Iris pigment epithelial cell (primary cell): ENCODE results near the gene KCNQ1.
"Not testable (repeated sequence)": the region's sequence is repeated elsewhere in the genome, so short reads cannot be mapped to it uniquely, and the experiment has no call there.

ENCODE experiments used
- DNase-seq: peaks from one replicate; pipeline ENCODE4 v3.0.0-alpha.2; 2011; ENCODE audit warnings: low read depth

The KCNQ1 gene

DNA sequence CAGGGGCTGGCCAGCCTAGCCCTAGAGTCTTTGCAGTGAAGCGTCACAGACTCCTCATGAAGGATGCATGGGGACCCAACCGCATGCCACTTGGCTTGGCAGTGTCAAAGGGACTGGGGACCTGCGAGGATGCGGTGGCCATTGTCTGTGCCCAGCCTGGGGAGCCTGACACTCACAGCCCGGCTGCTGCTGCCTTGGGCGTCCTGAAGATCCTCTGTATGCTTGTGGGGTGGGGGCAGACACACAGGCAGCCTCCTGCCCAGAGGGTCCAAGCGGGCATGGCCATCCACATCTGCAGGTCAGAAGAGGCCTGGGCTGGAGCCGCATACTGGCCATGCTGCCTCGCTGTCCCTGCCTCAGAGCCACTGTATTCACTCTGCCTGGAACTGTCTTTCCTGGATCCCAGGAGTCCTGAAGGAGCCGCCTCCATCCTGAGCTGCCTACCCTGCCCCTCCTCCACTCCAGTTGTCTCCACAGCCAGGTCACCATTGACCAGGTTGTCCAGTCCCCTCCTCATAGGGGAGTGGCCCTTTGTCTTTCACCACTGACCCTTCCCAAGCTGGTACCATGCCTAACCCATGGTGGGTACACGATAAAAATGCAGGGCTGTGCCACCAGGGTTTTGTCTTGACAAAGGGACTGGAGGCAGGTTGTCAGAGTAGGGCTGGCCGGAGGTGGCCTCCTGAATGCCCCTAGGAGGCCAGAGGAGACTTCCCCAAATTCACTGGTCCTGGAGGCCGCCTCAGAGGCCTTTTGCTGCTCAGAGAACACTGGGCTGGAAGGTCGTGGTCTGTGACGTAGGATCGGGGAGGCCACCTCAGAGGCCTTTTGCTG, 148.0 kb downstream of the KCNQ1 start:
- DNase-seq = no peak

DNA sequence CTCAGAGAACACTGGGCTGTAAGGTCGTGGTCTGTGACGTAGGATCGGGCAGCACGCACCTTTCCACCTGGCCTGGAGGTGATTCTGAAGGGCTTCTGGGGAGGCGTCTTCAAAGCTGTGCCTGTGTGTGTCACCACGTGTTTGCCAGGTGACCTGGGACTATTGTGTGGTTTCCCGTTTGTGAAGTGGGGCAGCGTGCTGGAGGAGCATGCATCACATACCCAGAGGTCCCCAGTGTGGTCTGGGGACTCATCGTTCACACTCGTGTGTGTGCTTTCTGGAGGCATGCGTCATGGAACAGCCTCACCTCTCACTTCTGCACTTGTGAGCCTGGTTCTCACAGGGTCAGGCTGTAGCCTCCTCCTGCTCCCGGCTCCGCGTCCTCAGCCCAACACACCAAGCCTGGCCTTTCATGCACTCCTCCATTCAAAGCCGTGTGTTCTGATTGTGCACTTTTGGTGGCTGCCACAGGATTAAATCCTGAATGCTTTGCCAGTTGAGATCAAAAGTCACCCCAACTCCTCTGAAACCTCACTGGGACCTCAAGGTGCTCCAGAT, 148.7 kb downstream of the KCNQ1 start:
- no peak for DNase-seq

DNA sequence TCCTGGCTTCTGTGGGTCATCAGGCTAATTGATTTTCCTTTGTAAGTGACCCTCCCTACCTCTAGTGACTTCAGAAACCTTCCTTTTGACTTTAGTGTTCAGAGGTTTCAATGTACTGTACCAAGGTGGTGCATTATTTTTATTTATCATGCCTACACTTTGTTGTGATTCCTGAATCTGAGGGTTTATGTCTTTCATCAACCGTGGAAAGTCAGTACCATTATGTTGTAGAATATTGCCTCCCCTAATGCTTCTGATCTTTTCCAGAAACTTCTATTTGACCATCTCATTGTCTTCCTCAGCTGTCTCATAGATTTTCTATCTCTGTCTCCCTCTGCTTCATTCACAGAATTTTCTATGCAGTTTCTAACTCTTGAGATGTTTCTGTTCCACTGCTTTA, 149.5 kb downstream of the KCNQ1 start:
- no peak for DNase-seq

DNA sequence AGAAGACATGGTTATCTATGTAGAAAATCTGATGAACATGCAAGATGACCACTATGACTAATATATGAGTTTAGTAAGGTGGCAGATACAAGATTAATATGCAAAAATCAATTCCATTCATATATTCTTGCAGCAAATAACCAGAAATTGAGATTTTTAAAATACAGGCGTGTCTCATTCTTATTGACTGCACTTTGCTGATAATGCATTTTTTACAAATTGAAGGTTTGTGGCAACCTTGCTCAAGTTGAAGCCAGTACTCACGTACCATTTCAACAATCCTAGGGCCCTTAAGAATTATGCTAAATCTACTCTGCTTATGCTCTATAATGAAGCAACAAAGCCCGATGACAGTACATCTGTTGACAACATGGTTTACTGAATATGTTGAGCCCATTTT, 150.4 kb downstream of the KCNQ1 start:
- DNase-seq = no peak

DNA sequence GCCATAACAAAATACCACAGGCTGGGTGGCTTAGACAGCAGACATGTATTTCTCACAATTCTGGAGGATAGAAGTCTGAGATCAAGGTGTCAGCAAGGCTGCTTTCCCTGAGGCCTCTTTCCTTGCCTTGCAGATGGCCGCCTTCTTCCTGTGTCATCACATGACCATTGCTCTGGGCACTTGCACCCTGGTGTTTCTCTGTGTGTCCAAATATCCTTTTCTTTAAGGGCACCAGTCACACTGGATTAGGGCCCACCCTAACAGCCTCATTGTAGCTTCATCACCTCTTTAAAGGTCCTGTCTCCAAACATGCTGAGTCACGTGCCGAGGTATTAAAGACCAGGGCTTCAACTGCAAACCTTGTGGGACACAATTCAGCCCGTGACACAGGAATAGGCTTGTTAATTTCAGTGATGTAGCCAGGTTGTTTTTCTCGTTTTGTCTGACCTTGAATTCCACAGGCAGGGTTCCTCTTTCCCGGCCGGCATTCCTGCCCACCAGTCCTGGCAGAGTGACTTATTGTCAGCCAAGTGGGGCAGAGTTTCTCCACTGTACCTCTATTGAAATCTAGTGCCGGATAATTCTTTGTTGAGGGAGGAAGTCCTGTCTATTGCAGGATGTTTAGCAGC, 154.9 kb downstream of the KCNQ1 start:
- DNase-seq = no peak

DNA sequence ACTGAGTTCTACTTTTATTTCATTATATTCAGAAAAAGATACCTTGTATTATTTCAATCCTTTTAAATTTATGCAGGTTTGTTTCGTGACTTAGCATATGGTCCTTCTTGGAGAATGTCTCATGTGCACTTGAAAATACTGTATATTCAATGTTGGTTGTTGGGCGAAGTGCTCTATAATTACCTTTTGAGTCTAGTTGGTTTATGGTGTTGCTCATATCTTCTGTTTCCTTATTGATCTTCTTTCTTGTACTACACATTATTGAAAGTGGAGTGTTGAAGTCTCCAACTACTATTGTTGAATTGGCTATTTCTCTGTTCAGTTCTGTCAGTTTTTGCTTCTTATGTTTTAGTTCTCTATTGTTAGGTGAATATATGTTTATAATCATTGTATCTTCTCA, 164.5 kb downstream of the KCNQ1 start:
- no peak for DNase-seq

DNA sequence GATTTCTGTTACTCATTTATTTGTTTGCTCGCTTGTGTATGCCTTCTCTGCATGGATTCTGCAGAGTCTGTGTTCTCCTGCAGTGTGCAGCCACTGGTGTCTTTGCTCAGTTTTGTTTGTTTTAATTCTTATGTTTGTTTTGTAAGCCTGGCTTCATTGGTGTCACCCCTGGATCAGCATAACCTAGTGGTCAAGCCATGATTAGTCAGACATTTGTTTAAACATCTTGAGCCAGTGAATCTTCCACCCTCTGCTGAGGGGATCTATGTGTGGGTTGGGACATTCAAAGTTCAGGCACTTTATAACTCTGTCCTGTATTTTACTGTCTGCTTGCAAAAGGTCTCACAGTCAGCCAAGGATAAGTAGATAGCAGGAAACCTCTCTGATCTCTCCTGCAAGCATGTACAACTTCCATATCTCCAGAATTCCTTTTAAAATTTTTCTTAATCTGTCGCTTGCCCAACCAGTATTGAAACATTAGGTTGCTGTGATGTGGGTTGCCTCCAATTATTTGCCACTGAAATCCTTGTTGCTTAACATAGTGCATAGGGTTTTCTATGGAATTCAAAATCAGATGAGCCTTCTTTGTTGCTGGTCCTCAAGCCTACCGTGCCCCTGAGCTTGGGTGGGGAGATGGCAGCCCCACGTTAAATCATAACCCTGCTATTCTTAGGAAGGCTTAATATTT, 168.2 kb downstream of the KCNQ1 start:
- DNase-seq = peak; percentile 2

DNA sequence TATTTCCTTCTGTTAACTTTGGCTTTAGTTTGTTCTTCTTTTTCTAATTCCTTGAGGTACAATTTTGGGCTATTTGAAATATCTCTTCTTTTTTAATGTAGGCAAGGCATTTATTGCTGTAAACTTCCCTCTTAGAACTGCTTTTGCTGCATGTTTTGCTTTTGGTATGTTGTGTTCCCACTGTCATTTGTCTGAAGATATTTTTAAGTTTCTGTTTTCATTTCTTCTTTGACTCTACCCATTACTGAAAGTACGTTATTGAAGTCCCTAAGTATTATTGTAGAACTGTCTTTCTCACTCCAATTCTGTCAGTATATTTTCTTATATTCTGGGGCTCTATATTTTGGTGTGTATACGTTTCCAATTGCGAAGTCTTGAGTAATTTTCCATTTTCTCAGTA, 177.1 kb downstream of the KCNQ1 start:
- DNase-seq = no peak

DNA sequence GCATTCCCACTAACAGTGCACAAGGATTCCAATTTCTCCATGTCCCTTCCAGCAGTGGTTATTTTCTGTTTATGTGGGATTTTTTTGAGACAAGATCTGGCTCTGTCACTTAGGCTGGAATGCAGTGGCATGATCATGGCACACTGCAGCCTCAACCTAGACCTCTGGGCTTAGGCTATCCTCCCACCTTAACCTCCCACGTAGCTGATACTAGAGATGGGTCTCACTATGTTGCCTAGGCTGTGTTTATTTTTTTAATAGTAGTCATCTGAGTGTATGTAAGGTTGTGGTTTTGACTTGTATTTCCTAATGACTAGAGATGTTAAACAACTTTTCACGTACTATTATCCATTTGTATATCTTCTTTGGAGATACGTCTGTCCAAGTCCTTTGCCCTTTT, 180.4 kb downstream of the KCNQ1 start:
- no peak for DNase-seq

DNA sequence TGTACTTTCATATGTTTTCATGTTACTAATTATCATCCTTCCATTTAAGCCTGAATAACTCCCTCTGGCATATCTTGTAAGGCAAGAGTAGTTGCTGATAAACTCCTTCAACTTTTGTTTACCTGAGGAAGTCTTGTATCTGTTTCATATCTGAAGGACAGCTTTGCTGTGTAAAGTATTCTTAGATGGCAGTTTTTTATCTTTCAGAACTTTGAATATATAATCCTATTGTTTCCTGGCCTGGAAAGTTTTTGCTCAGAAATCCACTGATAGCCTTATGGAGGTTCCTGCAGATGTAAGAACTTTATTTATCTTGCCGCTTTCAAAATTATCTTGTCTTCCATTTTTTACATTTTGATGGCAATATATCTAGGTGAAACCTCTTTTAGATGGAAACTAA, 185.9 kb downstream of the KCNQ1 start:
- DNase-seq = no peak

DNA sequence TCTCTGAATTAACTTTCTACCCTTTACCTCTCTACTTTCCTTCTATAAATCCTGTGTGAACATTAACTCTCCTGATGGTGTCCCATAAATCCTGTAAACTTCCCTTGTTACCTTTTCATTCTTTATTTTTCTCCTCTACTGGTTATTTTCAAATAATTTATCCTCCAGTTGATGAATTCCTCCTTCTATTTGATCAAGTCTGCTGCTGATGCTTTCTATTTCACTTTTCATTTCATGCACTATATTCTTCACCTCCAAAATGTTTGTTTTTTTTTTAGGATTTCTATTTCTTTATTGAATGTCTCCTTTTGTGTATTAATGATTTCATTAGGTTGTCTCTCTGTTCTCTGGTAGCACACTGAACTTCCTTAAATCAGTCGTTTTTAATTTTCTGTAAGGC, 186.4 kb downstream of the KCNQ1 start:
- no peak for DNase-seq

DNA sequence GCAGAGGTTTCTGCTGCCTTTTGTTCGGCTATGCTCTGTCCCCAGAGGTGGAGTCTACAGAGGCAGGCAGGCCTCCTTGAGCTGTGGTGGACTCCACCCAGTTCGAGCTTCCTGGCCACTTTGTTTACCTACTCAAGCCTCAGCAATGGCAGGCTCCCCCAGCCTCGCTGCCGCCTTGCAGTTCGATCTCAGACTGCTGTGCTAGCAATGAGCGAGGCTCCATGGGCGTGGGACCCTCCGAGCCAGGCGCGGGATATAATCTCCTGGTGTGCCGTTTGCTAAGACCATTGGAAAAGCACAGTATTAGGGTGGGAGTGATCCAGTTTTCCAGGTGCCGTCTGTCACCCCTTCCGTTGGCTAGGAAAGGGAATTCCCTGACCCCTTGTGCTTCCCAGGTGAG, 195.0 kb downstream of the KCNQ1 start:
- not testable (repeated sequence) for DNase-seq

DNA sequence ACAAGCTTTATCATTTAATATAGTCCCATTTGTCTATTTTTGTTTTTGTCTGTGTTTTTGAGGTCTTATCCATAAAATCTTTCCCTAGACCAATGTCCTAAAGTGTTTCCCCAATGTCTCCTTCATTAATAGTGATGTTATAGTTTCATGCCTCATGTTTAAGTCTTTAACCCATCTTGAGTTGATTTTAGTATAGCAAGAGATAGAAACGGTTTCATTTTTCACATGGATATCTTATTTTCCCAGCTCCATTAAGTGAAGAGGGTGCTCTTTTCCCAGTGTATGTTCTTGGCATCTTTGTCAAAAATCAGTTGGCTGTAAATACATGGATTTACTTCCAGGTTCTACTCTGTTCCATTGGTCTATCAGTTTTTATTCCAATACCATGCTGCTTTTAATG, 196.8 kb downstream of the KCNQ1 start:
- no peak for DNase-seq

DNA sequence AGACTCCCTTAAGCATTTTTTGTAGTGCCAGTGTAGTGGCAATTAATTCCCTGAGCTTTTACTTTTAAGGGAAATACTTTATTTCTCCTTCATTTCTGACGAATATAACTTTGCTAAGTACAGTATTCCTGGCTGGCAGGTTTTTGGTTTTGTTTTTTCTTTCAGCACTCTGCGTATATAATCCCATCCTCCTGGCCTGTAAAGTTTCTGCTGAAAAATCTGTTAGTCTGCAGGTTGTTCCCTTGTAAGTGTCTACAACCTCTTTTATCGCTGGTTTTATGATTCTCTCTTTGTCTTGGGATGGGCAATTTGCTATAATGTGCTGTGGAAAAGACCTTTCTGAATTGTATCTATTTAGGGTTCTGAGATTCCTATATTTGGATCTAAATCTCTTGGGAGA, 198.9 kb downstream of the KCNQ1 start:
- DNase-seq = no peak

DNA sequence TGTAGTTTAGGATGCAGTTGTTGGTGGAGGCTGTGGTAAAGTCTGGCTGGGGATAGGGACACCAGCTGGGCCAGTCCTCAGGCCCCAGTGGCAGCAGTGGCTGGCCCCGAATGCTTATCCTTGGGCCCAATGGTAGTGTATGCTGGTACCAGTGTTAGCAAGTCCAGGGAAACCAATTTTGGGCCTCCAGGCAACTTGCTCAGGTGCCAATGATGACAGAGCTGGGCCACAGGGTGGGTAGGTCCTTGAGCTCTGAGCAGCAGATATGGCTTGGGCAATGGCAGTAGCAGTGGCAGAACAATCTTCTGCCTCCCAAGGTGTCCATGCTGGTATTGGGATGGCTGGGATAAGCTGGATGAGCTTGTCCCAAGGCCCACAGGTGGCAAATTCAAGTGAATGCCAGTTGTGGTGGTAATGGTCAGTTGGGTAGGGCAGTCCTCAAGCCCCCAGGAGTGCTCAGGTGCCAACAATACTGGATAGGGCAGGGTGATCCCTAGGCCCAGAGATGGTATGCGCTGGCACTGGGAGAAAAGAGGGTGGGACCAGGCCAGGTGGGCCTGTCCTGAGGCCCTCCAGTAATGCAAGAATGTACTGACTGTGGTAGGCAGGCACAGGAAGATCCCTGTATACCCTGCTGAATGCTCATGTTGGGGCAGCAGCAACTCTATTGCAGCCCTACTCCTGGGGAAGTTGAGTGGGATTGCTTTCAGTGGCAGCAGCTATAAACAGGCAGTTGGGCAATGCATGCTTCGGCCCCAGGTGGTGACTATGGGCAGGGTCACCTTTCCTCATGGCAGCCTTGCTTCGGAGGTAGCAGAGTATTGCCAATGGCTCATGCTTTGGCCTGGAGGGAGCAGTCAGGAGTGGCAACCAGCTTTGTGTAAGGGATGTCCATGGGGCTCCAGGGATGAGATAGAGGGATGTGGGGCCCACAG, 200.3 kb downstream of the KCNQ1 start:
- no peak for DNase-seq

DNA sequence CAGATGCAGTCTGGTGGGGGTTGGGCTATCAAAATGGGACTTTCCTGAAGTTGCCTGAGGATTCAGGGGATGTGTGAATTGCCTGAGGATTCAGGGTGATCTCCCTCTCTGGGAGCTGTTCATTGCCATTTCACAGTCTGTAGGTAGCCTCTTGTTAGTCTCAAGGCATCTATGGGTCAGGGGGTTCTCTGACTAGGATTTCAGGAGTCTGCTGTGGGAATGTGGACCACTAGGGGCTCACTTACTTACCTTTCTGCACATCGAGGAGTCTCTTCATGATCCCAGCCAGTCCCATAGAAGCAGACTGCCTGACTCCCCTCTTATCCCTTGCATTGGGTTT, 200.9 kb downstream of the KCNQ1 start:
- DNase-seq = no peak

DNA sequence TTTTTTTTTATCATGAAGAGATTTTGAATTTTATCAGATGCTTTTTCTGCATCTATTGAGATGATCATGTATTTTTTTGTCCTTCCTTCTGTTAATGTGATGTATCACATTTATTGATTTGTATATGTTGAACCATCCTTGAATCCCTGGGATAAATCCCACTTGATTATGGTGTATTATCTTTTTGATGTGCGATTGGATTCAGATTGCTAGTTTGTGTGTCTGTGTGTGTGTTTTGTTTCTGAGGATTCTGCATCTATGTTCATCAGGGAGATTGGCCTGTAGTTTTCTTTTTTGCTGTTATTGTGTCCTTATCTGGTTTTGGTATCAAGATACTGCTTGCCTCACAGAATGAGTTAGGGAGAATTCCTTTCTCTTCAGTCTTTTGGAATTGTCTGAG, 202.4 kb downstream of the KCNQ1 start:
- DNase-seq = no peak

DNA sequence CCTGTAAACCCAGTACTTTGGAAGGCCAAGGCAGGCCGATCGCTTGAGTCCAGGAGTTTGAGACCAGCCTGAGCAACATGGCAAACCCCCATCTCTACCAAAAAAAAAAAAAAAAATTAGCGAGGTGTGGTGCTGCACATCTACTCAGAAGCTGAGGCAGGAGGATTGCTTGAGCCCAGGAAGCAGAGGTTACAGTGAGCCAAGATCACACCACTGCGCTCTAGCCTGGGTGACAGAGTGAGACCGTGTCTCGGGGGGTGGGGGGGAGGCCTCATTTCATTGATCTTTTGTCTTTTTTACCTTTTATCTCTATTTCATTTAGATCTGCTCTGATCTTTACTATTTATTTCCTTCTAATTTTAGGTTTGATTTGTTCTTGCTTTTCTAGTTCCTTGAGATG, 203.1 kb downstream of the KCNQ1 start:
- no peak for DNase-seq

DNA sequence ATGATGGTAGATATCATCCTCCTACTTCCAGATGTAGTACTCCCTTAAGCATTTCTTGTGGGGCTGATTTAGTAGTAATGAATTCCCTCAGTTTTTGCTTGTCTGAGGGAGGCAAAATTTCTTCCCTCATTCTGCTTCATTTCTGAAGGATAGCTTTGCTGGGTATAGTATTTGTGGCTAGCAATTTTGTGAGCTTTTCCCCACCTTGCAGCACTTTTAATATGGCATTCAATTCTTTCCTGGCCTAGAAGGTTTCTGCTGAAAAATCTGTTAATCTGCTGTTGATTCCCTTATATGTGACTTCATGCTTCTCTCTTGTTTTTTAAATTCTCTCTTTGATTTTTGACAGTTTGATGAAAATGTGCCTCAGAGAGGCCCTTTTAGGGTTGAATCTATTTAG, 204.6 kb downstream of the KCNQ1 start:
- DNase-seq = no peak

DNA sequence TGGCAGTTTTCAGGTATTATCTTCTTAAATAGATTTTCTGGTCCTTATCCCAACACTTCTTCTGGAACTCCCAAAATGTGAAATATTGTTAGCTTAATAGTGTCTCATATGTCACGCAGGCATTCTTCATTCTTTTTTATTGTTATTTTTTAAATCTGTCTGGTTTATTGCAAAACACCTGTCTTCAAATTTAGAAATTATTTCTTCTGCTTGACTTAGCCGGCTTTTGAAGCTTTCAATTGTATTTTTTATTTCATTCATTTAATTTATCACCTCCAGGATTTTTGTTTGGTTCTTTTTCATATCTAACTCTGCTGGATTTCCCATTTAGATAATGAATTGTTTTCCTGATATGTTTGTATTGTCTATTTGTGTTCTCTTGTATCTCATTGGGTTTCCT, 205.0 kb downstream of the KCNQ1 start:
- no peak for DNase-seq

DNA sequence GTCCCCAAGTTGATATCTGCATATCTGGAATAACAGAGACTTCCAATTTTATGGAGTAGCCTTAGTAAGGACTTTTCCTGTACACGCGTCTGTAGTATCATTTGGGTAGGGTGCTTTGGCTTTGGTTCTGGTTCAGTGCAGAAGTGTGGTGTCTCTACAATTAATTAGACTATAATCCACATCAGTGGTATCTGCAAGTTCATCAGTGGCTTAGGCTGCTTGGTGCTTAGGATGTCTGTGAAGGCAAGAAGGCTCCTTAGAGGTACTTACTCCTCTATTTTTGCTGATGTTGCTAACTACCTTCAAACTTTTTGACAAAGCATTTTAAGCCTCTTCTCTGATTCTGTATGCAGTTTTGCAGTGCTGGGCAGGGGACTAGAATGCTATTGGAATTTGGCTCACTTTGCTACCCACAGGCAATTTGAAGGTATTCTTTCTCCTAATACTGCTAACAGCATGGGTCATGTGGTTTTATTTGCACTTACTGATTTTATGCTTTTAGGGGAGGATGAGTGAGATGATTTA, 205.6 kb downstream of the KCNQ1 start:
- DNase-seq = no peak
